ENCODE data around the gene MAML1. TPM values are rescaled to one million over a fixed set of nuclear protein-coding genes. Genes with fewer than 3 reads are reported as not detected.

The MAML1 gene
- total and polyA plus RNA-seq, 2 donors (not counting 1 experiment from before 2014, with no cell fraction given), result 12.0 to 50.6 TPM

DNA sequence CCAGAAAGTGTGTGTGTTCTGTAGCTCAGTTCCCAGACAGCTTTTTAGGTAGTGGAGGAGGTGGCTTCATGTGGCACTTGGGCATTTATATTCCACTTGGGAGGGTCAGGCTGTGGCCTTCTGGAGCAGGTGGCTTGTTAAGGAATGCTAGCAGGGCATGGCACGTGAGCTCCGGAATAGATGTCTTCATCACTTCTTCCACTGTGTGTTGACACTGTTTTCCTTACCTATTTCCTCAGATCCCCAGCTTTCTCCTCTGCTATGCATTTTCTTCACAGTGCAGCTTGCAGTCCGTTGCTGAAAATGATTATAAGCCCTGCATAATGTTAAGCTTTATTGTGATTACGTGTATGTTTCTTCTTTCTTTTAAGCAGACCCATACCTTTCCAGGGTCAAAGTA, 3.3 kb upstream of the MAML1 start:
- CTCF ChIA-PET, result interaction anchor here (1.2 to 1.8 kb wide), 2 partner anchors 34 to 84 kb away, joined by 3 to 5 read pairs; no protein-coding TSS in a partner anchor
- Histone ChIP-seq H3K4me3 (ENCODE audit: control extremely low read depth in 1 of 5, extremely low read depth in 1 of 5, insufficient read depth in 1 of 5, low read depth in 2 of 5, low read length in 4 of 5) (no peak overlapping the region), H3K9ac (ENCODE audit: low read length) (no peak overlapping the region), H4K20me1 (ENCODE audit: control insufficient read depth, insufficient read depth, low read length, poor library complexity, severe bottlenecking) (peaks cover 9% of the 10 kb centered on the region), H3K79me2 (ENCODE audit: control insufficient read depth, insufficient read depth, low read length) (peaks cover 16% of the 10 kb centered on the region), H3K4me1 (ENCODE audit: control insufficient read depth in 2 of 2, insufficient read depth in 2 of 2, low read length in 2 of 2) (peaks cover 15 to 16% of the 10 kb centered on the region in 2 donors), H2AFZ (ENCODE audit: insufficient read depth, low read depth, low read length, poor library complexity, severe bottlenecking) (no peak overlapping the region), H3K36me3 (replicated peaks in 1 of 2; ENCODE audit: control extremely low read depth in 1 of 2, control insufficient read depth in 1 of 2, extremely low read depth in 1 of 2, insufficient read depth in 2 of 2, low read length in 1 of 2) (peaks cover 0 to 48% of the 10 kb centered on the region in 2 experiments), H3K27ac (ENCODE audit: low read length in 2 of 2) (no peak overlapping the region), H3K27me3 (replicated peaks in 1 of 4; ENCODE audit: control extremely low read depth in 1 of 4, control insufficient read depth in 3 of 4, insufficient read depth in 4 of 4, low read length in 3 of 4) (no peaks in the 10 kb centered on the region), H3K4me2 (replicated peaks; ENCODE audit: low read depth, low read length, poor library complexity, severe bottlenecking) (no peak overlapping the region), H3K9me3 (ENCODE audit: control extremely low read depth in 1 of 3, control insufficient read depth in 2 of 3, insufficient read depth in 1 of 3, low read length in 2 of 3) (no peaks in the 10 kb centered on the region)
- POLR2A ChIA-PET, result no interaction called here
- H3K4me1 Mint-ChIP-seq, result peaks cover 25% of the 10 kb centered on the region
- no peak overlapping the region for H3K27ac Mint-ChIP-seq
- no peaks in the 10 kb centered on the region for H3K9me3 Mint-ChIP-seq (ENCODE audit: insufficient read depth)
- intact Hi-C loops (cut with micrococcal nuclease), result no loop called here
- TF ChIP-seq, protein P1, sequence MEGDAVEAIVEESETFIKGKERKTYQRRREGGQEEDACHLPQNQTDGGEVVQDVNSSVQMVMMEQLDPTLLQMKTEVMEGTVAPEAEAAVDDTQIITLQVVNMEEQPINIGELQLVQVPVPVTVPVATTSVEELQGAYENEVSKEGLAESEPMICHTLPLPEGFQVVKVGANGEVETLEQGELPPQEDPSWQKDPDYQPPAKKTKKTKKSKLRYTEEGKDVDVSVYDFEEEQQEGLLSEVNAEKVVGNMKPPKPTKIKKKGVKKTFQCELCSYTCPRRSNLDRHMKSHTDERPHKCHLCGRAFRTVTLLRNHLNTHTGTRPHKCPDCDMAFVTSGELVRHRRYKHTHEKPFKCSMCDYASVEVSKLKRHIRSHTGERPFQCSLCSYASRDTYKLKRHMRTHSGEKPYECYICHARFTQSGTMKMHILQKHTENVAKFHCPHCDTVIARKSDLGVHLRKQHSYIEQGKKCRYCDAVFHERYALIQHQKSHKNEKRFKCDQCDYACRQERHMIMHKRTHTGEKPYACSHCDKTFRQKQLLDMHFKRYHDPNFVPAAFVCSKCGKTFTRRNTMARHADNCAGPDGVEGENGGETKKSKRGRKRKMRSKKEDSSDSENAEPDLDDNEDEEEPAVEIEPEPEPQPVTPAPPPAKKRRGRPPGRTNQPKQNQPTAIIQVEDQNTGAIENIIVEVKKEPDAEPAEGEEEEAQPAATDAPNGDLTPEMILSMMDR (IDR thresholded peaks at IDR 0.05), result no peak
- ATAC-seq (ENCODE audit: low read depth) (no peak), DNase-seq (no peak)
- H3K27me3 Mint-ChIP-seq, result no peaks in the 10 kb centered on the region
- no peak overlapping the region for H3K4me3 Mint-ChIP-seq
- WGBS (ENCODE audit: insufficient coverage), result 100% methylated on average over 2 of the region's 4 CpGs

DNA sequence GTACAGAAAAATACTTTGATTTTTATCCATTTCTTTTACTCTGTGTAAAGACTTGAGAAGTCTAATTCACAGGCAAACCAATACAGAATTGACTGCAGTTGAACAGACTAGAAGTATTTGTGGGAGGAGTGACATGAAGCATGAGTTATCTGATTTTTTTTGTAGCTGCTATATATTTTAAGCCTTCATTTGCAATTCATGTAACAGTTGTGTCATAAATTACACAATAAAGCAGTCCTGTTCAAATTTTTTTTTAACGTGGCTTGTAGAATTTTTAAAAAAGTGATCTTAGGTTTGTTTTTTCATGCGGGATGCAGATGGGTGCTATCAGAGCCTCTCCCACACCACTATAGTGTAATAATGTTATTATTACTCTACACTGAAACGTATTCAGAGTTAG, 2.9 kb upstream of the MAML1 start:
- Histone ChIP-seq H2AFZ (ENCODE audit: insufficient read depth, low read depth, low read length, poor library complexity, severe bottlenecking) (no peak overlapping the region), H4K20me1 (ENCODE audit: control insufficient read depth, insufficient read depth, low read length, poor library complexity, severe bottlenecking) (peaks cover 14% of the 10 kb centered on the region), H3K27me3 (replicated peaks in 1 of 4; ENCODE audit: control extremely low read depth in 1 of 4, control insufficient read depth in 3 of 4, insufficient read depth in 4 of 4, low read length in 3 of 4) (no peaks in the 10 kb centered on the region), H3K36me3 (replicated peaks in 1 of 2; ENCODE audit: control extremely low read depth in 1 of 2, control insufficient read depth in 1 of 2, extremely low read depth in 1 of 2, insufficient read depth in 2 of 2, low read length in 1 of 2) (peaks cover 0 to 44% of the 10 kb centered on the region in 2 experiments), H3K4me3 (ENCODE audit: control extremely low read depth in 1 of 5, extremely low read depth in 1 of 5, insufficient read depth in 1 of 5, low read depth in 2 of 5, low read length in 4 of 5) (no peak overlapping the region), H3K79me2 (ENCODE audit: control insufficient read depth, insufficient read depth, low read length) (peaks cover 19% of the 10 kb centered on the region), H3K9ac (ENCODE audit: low read length) (no peak overlapping the region), H3K27ac (ENCODE audit: low read length in 2 of 2) (no peak overlapping the region), H3K4me1 (ENCODE audit: control insufficient read depth in 2 of 2, insufficient read depth in 2 of 2, low read length in 2 of 2) (peaks cover 19 to 20% of the 10 kb centered on the region in 2 donors), H3K4me2 (replicated peaks; ENCODE audit: low read depth, low read length, poor library complexity, severe bottlenecking) (no peak overlapping the region), H3K9me3 (ENCODE audit: control extremely low read depth in 1 of 3, control insufficient read depth in 2 of 3, insufficient read depth in 1 of 3, low read length in 2 of 3) (no peaks in the 10 kb centered on the region)
- Mint-ChIP-seq H3K4me1 (peaks cover 29% of the 10 kb centered on the region), H3K27me3 (no peaks in the 10 kb centered on the region), H3K9me3 (ENCODE audit: insufficient read depth) (no peaks in the 10 kb centered on the region), H3K4me3 (no peak overlapping the region), H3K27ac (no peak overlapping the region)
- DNase-seq, result no peak
- no peak for ATAC-seq (ENCODE audit: low read depth)
- intact Hi-C loops (cut with micrococcal nuclease), result loop anchor here (5.0 kb wide), 2 partner anchors 563 to 763 kb away; partner anchors contain the start of genes CNOT6 and MAPK9
- ChIA-PET POLR2A (no interaction called here), CTCF (interaction anchor here (1.2 to 1.8 kb wide), 2 partner anchors 33 to 84 kb away, joined by 3 to 5 read pairs; no protein-coding TSS in a partner anchor)
- no CpG with 5 or more reads among the region's 3 CpGs for WGBS (ENCODE audit: insufficient coverage)
- TF ChIP-seq, protein P1 (IDR thresholded peaks at IDR 0.05), result no peak
- TF ChIP-seq EZH2 (IDR thresholded peaks at IDR 0.05; ENCODE audit: borderline replicate concordance, insufficient read depth, low read depth, low read length, poor library complexity, severe bottlenecking), result no peak

Measured in B cell (primary cell).